ENCODE results near the gene FAN1.

FAN1 gene

DNA sequence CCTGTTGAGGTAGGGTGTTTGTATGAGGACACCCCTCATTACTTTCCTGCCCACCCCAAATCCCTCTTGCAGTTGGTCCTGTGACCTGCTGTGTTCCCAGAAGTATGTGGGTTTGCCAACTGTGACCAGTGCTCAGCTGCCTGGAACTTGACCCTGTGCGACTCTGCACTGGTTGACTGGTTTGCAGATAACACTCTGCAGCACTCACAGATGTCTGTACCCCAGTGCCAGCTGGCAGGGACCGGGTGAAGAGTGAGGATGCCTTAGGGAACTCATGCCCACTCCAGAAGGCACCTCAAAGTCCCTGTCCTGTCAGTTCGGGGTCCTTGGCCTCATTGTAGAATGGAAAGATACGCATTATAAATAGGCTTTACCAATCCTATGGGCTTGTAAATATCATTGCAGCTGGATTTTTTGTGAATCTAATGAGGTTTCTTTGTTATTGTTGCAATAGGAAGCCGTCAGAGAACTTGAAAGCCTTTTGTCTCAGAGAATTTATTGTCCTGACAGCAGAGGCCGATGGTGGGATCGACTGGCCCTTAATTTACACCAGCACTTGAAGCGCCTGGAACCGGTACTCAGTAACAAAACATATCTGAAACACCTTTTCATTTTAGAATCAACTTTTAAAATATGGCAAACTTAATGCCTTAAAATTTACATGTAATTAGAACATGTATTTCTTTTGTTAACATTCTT, 18.2 kb downstream of the FAN1 start:
- no peak for DNase-seq

DNA sequence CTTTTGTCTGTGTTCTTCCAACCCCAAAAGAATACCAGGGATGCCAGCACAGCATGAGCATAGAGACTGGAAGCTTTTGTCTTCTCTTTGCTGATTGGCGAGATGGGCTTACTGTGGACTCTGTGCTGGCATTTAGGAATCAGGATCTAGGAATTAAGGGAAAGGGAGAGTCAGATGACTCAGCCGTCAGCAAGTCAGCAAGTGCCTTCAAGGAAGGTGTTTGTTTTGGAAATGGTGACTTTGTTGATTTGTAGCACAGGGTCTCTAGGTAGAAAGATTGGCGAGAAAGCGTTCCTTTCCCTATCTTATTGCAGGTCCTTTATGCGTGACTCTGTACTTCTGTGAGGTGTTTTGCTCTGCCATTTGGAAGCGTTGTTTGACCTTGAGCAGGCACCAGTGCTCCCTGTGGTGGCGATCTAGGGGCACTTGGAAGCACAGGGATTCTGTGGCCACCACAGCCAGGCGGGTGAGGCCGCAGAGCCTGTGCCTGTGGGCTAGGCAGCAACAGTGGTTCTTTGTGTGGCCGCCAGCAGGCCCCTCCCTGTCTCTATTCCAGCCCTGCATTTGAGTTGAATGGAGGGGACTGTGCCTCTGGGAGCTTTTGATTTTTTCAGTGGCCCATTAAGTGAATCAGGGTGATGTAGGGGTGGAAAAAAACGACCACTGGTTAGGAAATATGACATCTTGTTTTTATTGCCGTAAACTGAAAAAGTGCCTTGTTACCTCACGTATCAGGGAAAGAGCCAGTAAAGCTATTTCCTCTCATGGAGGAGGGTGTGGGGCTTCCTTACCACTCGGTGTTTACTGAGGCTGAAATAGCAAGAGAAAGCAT, 19.0 kb downstream of the FAN1 start:
- DNase-seq = no peak

DNA sequence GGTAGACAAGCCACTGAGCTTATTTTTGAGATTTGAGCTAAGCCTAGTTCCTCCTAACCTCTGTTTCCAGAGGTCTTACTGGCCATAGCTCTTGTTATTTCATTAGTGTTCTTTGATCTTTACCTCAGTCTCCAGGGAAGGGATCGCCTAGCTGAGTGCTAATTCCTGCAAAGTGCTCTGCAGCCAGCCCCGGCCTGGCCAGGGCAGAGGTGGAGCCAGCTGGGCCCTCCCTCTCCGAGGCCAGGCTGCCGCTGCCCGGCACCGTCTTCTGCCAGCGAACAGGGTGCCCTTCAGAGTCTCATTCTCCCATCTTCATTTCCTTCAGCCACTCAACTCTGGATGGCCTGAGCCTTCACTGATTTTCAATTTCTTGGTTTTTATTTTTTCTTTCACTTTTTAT, 19.7 kb downstream of the FAN1 start:
- no peak for DNase-seq

DNA sequence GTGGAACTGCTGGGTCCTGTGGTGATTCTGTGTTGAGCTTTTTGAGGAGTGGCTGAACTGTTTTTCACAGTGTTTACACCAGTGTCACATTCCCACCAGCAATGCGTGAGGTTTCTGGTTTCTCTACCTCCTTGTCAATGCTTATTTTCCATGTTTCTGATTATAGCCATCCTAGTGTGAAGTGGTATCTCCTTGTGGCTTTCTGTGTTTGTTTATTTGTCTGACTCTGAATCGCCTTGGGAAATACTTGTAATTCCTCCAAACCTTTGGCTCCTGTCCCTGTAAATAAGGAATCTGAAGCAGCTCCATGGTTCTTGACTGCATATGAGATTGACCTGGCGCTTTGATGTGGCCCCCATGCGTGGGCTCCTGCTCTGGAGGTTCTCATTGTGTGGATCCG, 20.6 kb downstream of the FAN1 start:
- DNase-seq = no peak

DNA sequence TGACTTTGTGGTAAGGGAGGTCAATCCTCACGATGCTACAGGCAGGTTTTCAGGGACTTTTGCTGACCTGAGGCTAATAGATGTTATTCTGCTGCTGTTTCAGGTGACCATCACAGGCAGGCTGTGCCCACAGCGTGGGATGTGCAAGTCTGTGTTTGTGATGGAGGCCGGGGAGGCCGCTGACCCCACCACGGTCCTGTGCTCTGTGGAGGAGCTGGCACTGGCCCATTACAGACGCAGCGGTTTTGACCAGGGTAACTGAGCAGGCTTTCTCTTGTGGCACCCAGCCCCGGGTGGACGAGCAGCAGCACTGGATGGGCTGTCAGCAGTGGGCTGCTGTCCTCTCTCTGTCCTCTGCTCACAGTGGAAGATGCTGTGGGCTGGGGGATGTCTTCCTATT, 22.0 kb downstream of the FAN1 start:
- no peak for DNase-seq

DNA sequence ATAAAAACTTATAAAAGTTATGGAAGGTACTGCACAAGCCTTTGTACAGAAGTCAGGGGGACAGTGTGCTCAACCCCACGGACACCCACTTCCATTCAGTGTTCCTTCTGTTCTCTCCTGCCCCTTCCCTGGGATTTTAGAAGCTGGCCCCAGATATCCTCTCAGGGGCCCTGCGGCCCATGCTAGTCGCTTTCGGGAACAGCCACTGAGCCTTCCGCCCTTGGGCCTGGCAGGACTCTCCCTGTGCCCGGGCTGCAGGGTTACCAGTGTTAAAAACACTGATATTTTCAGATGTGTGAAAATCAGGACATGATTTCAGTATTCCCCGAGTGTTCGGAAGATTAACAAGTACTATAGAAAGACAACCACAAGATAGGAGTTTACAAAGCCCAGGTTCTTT, 22.4 kb downstream of the FAN1 start:
- no peak for DNase-seq

DNA sequence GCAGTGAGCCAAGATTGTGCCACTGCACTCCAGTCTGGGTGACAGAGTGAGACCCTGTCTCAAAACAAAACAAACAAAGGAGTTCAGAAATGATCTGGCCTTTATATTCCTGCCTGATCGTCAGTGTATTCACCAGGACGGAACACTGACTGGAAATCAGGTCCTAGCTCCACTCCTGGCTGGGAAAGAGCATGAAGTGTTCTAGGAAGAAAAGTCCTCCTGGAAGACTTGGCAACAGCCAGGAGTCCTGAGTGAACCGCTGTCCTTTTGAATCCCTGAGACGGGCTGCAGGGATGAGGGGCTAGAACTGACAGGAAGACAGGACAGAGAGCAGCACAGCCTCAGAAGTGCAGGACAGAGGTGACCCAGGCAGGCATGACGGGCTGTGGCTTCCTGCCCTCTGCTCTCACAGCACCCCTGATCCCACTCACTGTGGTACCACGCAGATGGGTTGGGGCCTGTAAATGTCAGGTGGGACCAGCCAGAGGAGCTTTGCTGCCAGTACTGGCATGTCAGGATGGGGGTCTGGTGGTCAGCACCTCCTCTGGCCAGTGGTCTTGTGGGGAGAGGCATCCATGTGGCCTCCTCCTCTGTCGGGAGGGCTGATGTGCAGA, 23.5 kb downstream of the FAN1 start:
- no peak for DNase-seq

DNA sequence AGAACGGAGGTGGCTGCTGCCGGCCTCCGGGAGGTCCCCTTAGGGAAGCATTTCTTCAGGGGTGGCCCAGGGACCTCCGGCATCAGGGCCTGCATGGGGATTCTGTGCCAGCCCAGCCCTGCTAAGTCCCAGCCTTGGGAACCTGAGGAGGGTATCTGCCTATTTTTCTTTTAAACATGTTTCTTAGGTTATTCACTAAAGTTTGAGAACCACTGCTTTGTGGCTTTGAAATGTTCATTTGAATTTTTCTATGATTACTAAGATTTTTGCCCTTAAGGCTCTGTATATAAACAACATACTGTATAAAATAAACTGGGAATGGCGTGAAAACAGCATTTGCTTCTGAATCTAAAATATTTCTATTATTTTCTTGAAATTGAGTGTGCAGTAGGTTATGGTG, 24.4 kb downstream of the FAN1 start:
- no peak for DNase-seq

DNA sequence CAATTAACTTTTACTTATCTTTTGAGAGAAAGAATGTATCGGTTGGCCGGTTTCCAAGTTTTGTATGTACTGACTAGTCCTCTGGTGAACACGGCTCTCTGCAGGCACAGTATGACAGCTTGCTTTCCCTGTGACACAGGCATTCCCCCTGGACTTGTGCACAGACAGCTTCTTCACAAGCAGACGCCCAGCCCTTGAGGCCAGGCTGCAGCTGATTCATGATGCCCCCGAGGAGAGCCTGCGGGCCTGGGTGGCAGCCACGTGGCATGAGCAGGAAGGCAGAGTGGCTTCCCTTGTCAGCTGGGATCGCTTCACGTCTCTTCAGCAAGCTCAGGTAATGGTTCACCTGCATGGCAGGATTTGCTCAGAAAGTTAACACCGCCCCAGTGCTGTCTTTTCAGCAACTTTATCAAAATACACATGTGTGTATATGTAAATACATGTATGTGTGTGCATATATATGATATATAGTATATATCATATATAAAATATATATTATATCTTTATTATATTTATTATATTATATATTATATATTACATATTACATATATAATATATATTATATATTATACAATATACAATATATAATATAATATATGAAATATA, 25.5 kb downstream of the FAN1 start:
- DNase-seq = peak; percentile 86

DNA sequence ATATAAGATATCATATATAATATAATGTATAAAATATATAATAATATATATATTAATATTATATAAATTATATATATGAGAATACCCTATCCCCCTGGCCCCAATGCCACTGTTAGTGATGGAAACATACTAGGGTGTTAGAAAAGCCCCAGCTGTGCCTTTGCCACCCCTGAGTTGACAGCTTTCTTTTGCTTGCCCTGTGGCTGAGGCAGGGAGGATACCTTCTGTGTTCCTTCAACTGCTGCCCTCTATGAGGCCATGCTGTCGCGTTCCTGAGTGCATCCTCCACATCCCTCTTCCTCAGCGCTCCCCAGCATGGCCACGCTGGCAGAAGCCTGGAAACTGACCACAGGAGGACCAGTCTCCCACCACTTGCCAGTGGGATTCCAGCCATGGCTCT, 26.3 kb downstream of the FAN1 start:
- DNase-seq = no peak

DNA sequence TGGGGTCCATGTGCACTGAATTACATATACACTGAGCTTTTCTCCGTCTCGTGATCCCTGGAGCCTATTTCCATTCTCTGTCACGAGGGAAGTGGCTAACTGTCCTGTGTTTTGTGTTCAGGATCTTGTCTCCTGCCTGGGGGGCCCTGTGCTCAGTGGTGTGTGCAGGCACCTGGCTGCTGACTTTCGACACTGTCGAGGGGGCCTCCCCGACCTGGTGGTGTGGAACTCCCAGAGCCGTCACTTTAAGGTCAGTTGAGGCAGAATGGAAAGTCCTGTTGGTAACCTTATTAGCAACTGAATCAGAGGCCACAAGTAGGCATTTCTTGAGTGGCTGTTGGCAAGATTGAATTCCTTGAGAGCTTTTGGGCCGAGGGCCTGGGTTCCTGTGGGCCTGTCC, 26.7 kb downstream of the FAN1 start:
- DNase-seq = no peak

DNA sequence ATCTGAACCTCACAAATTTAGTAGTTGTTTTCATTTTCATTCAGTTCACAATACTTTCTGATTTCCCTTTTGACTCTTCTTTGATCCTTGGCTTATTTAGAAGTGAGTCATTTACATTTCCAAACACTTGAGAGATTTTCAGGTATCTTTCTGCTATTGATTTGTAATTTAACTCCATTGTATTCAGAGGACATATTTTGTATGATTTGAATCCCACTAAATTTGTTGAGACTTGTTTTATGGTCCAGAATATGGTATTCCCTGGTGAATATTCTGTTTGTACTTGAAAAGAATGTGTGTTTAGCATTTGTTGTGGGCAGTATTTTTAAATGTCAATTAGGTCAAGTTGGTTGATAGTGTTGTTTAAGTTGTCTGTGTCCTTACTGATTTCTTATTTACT, 29.6 kb downstream of the FAN1 start:
- no peak for DNase-seq

DNA sequence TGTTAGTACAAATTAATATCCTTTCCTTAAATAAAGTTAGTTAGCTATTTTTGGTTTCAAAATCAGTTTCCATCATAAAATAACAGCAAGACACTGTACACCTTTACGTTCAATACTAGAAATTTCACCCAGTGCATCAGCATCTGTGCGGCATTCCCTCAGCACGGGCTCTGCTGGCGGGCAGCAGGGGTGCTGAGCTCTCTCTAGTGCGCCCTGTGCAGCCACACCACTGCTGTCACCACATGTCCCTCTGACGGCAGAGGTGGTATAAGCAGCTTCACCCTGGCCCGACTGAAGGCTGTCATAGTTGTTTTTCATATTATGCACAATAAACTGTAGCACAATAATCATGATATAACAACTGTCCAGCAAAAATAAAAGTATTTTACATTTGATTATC, 35.4 kb downstream of the FAN1 start:
- no peak for DNase-seq

DNA sequence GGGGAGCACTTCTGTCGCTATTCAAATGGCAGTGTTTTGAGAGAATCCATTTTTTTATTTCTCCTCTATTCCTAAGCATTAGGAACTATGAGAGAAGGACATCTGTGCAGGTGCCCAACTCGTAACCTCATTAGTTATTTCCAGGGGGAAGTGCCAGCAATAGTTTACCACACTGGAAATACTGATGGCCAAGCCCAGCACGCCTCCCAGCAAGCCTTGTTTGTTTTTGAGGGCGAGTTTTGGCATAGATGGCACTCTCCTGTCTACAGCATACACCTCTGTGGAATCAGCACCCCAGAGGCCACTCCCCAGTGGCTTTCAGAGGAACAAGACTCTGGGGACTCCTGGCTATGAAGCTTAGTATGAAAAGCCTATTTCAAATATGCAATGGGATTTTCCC, 36.6 kb downstream of the FAN1 start:
- peak; percentile 77 for DNase-seq

DNA sequence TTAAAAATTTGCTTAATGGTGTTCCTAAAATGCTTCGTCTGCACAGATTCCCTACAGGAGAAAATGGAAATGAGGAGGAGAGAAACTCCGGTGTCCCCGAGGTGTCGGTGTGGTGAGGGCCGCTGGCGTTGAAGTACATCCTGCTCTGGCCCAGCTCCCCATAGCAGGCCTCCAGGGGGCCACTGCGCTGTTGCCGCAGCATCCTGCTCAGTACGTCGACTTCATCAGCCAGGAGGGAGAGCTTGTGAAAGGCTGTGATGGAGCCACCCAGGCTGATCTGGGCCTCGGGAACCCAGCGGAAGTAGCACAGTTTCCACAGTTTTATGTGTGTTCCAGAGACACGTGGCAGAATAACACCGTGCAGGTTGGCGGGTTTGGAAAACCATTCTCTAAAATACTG, 37.8 kb downstream of the FAN1 start:
- DNase-seq = no peak

DNA sequence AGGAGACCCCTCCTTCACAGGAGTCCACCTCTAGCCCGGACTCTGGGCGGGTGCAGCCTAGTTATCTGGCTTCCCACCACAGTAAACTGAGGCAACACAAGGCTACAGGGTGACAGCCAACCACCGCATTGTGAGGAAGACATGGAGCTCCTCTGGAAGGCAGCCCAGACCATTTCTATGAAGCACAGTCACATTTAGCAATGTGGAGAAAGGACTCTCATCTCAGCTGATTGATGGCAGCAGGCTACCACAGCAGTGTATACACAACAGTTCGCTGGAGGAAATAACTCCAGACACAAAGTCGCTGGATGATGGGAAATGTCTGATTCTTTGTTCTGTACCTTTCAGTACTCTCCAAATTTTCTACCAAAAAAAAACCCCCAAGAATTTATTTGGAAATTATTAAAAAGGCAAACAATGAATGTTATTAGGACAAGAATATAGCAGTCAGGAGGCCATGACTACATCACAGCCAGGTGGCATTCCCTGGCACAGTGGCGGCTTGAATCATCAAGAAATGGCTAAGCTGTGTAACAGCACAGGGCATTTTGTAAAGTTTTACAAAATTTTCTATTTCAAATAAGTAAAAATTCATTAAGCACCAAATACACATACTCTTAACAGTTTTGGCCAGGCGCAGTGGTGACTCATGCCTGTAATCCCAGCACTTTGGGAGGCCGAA, 40.1 kb downstream of the FAN1 start:
- no peak for DNase-seq

DNA sequence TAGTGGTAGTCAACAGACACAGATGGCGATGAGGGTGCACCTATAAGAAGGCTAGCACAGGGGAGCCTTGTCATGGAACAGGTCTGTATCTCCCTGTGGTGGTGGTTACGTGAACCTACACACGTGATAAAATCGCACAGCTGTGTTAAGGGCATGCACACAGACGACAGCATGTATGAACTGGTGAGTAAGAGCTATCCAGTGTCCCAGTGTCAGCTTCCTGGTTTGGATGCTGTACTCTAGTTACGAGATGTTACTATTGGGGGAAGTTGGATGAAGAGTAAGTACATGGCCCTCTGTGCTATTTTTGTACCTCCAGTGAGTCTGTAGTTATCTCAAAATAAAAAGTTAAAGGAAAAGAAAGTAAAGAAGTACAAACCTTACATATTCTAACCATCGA, 49.5 kb downstream of the FAN1 start:
- DNase-seq = no peak

DNA sequence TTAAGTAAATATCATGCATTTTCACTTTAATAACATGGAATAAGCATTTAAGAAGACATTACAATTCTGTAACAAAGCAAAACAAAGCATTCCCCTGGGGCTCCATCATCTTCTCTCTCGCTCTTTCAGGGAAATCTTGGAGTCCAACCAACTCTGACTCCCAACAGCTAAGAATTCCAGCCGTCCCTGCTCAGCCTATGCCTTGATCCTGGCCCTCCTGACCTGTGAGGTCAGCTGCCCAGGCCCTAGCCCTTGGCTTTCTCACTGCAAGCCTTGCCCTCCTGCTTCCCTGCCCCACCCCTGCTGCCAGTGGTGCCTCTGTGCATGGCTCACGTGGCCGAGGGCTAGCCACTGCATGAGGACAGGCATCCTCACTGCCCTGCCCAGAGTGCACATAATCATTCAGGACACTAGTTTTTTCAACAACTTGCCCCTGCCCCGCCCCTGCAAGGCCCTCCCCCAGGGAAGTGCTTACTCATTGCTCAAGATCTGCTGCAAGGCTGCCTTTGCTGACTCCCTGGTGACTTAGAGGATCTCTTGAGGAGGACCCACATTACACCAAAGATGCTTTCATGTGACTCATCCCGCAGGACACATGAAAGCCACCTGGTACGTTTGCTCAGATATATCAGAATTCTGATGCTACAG, 50.1 kb downstream of the FAN1 start:
- DNase-seq = no peak

DNA sequence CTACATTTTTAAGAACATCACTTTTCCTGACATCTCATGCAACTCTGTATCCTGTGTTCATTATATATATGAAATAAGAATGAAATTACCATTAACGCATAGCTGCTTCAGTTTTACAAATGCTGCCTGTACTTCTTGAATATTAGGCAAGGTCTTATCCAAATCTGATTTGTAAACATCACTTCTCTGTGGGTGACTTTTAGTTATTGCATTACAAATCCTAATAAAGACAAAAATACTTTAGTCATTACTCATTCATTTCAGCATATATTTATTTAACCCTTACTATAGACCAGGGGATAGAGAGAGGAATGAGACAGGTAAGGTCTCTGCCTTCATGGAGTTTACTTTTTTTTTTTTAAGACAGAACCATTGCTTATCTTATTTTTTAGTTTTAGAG, 51.0 kb downstream of the FAN1 start:
- DNase-seq = no peak

DNA sequence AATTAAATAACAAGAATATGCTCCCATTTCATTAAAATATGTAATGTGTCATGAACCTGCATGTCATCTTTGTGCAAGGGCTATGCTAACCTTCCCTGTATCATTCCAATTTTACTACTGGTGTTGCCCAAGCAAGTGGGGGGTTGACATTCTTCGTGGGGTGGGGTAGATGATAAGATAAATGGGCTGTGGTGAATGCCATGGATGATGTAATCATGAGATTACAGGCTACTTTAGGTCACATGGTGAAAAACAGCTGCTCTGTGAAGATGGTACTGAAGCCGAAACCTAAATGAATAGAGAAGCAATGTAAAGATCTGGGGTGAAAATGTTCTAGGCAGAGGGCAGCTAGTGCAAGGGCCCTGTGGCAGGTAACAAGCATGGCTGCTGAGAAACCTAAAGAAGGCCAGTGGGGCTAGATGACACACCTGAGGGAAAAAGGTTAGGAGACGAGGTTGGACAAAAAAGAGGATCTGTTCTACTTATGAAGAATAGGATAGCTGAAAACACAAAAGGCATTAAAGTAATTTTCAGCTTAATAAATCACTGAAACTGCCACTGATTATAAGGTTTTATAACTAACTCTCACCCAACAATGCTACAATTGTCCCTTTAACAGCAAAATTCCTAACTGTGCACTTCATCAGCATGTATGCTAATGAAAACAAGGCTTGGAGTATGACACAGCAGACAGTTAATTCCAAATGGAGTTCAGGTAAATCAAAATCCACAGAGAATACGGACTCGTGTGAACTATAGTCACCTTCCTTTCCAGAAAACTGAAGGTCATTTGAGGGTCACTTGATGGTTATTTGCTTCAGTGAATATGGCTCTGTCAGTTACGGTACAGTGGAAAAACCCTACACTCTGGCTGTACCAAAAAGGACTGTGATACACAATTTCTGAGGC, 52.8 kb downstream of the FAN1 start:
- DNase-seq = no peak

DNA sequence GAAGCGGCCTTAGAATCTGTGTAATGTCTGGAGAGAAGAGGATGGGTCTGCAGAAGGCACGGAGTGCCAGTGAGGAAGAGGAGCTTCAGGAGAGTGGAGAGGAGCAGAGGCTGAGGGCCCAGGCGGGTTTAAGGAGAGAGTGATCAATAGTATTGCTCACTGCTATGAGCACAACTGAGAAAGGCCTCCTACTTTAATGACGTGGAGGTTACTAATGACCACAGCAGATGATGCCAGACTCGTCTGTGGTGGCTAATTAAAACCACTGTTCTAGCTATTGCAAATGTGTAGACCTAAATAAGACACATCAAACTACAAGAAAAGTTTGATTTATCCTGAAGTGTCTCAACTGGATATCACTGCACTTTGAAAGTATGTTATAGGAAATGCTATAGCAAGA, 54.5 kb downstream of the FAN1 start:
- DNase-seq = no peak

DNA sequence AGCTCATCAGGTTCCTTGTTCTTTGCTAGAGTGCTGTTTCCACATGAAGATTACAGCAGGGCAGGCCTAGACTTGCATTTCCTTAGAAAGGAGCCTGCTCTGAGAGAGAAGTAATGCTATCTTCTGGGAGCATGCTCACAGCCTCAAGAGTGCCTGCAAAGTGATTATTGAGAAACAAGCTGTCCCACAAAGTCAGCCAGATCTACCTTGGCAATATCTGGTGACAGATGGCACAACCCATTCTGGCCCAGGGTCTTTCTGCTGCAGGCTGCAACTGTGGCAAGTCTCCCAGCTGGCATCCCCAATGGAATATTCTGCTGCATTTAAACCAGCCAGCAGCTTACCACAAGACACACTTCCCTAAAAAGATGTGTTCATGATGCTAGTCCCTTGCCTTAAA, 58.4 kb downstream of the FAN1 start:
- DNase-seq = no peak

All from NCI-H345 (cell line).